ENCODE data around the gene OLA1. TPM values are rescaled to one million over a fixed set of nuclear protein-coding genes. Genes with fewer than 3 reads are reported as not detected.

Gene OLA1
- total RNA-seq, 2 donors from 2014 or later = 127 to 181 TPM

DNA sequence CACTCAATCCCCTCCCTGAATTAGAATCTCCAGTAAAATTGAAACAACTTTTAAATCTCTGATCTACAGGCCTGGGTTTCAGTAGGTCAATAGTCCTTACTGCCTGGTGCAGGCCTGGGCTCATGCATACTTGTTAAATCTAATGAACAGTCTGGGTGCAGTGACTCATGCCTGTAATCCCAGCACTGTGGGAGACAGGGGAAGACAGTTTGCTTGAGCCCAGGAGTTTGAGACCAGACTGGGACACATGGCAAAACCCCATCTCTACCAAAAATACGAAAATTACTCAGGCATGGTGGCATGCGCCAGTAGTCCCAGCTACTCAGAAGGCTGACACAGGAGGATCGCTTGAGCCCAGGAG, 188.5 kb downstream of the OLA1 start:
- Histone ChIP-seq H3K4me3 (ENCODE audit: low read length) (peak overlapping the region; percentile 50), H3K27me3 (ENCODE audit: control insufficient read depth, insufficient read depth, low read length, poor library complexity, severe bottlenecking) (no peaks in the 10 kb centered on the region), H3K27ac (ENCODE audit: low read depth, low read length) (no peak overlapping the region), H3K4me1 (ENCODE audit: control insufficient read depth, insufficient read depth, low read length) (peaks cover 15% of the 10 kb centered on the region), H3K9ac (ENCODE audit: extremely low read depth, low read length, poor library complexity, severe bottlenecking) (no peak overlapping the region), H3K9me3 (ENCODE audit: control insufficient read depth, low read length) (peaks cover 20% of the 10 kb centered on the region), H3K36me3 (ENCODE audit: control insufficient read depth, insufficient read depth, low read length) (no peaks in the 10 kb centered on the region)
- H3K27me3 Mint-ChIP-seq (ENCODE audit: insufficient read depth) = no peaks in the 10 kb centered on the region
- TF ChIP-seq, protein P1, sequence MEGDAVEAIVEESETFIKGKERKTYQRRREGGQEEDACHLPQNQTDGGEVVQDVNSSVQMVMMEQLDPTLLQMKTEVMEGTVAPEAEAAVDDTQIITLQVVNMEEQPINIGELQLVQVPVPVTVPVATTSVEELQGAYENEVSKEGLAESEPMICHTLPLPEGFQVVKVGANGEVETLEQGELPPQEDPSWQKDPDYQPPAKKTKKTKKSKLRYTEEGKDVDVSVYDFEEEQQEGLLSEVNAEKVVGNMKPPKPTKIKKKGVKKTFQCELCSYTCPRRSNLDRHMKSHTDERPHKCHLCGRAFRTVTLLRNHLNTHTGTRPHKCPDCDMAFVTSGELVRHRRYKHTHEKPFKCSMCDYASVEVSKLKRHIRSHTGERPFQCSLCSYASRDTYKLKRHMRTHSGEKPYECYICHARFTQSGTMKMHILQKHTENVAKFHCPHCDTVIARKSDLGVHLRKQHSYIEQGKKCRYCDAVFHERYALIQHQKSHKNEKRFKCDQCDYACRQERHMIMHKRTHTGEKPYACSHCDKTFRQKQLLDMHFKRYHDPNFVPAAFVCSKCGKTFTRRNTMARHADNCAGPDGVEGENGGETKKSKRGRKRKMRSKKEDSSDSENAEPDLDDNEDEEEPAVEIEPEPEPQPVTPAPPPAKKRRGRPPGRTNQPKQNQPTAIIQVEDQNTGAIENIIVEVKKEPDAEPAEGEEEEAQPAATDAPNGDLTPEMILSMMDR (conservative IDR thresholded peaks at IDR 0.05) = no peak
- H3K4me3 Mint-ChIP-seq = no peak overlapping the region
- WGBS, 2 experiments (ENCODE audit: insufficient coverage in 1 of 2, insufficient read length in 1 of 2) = 93 to 97% methylated on average over 3 of the region's 3 CpGs
- DNase-seq = no peak
- H3K4me1 Mint-ChIP-seq = peaks cover 31% of the 10 kb centered on the region
- peaks cover 19% of the 10 kb centered on the region for H3K9me3 Mint-ChIP-seq
- H3K27ac Mint-ChIP-seq = no peak overlapping the region
- H3K36me3 Mint-ChIP-seq (ENCODE audit: low read depth) = peaks cover 4% of the 10 kb centered on the region

DNA sequence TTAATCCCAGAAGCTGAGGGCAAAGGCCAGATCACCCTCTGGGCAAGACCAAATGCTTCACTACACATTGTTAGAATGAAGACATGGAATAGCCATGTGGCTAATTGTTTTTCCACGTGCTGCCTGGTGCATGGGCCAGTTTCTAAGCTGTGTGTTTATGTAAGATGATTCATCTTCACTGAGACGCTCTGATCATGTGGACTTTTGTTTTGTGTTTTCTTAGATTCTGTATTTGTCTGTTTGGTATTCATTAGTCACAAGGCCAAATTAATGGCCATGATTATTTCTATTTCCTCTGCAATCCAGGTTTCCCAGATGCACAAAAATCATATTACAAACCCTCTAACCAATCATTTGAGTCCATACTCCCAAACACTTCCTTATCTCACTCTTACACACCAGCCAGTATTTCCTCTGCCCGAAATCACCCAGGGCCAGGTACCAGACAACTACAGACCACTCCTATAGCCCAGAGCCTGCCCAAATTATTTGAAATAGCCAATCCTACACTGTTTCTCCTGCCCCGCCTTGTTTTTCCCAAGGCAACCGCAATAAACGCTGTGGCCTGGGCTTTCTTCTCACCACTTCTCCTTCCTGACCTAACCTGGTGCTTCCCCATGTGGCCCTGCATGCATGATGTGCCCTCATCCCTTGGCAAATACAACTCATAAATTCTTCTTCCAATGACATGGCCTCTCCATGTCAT, 189.0 kb downstream of the OLA1 start:
- Histone ChIP-seq H3K9ac (ENCODE audit: extremely low read depth, low read length, poor library complexity, severe bottlenecking) (no peak overlapping the region), H3K36me3 (ENCODE audit: control insufficient read depth, insufficient read depth, low read length) (no peaks in the 10 kb centered on the region), H3K9me3 (ENCODE audit: control insufficient read depth, low read length) (peaks cover 20% of the 10 kb centered on the region), H3K4me3 (ENCODE audit: low read length) (peak overlapping the region; percentile 50), H3K27ac (ENCODE audit: low read depth, low read length) (no peak overlapping the region), H3K4me1 (ENCODE audit: control insufficient read depth, insufficient read depth, low read length) (peaks cover 15% of the 10 kb centered on the region), H3K27me3 (ENCODE audit: control insufficient read depth, insufficient read depth, low read length, poor library complexity, severe bottlenecking) (no peaks in the 10 kb centered on the region)
- peaks cover 4% of the 10 kb centered on the region for H3K36me3 Mint-ChIP-seq (ENCODE audit: low read depth)
- no peak overlapping the region for H3K27ac Mint-ChIP-seq
- WGBS, 2 experiments (ENCODE audit: insufficient coverage in 1 of 2, insufficient read length in 1 of 2) = 91 to 95% methylated on average over 4 to 6 of the region's 6 CpGs
- H3K4me3 Mint-ChIP-seq = no peak overlapping the region
- H3K4me1 Mint-ChIP-seq = peaks cover 31% of the 10 kb centered on the region
- TF ChIP-seq, protein P1 (conservative IDR thresholded peaks at IDR 0.05) = no peak
- H3K9me3 Mint-ChIP-seq = peaks cover 19% of the 10 kb centered on the region
- DNase-seq = no peak
- H3K27me3 Mint-ChIP-seq (ENCODE audit: insufficient read depth) = no peaks in the 10 kb centered on the region

DNA sequence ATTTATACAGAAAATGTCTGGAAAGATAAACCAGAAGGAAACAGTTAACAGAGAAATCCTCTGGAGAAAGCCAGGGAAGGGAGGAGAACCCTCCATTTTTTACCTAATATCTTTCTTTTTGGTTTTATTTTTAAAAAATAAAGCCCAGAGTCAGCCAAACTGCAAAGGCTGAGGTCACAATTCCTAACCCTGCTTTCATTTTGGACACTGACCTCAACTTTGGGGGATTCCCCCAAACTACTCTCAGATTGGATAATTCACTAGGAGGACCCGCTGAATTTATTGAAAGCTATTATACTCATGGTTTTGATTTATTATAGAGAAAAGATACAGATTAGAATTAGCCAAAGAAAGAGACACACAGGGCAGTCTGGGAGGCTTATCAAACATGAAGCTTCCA, 189.9 kb downstream of the OLA1 start:
- H3K27ac ChIP-seq (ENCODE audit: low read depth, low read length) = no peak overlapping the region
- peaks cover 19% of the 10 kb centered on the region for H3K9me3 Mint-ChIP-seq
- peaks cover 4% of the 10 kb centered on the region for H3K36me3 Mint-ChIP-seq (ENCODE audit: low read depth)
- H3K9ac ChIP-seq (ENCODE audit: extremely low read depth, low read length, poor library complexity, severe bottlenecking) = no peak overlapping the region
- H3K4me3 ChIP-seq (ENCODE audit: low read length) = peak overlapping the region; percentile 50
- WGBS, 2 experiments (ENCODE audit: insufficient coverage in 1 of 2, insufficient read length in 1 of 2) = 100% methylated on average over 1 of the region's 1 CpG
- DNase-seq = no peak
- H3K27me3 ChIP-seq (ENCODE audit: control insufficient read depth, insufficient read depth, low read length, poor library complexity, severe bottlenecking) = no peaks in the 10 kb centered on the region
- TF ChIP-seq, protein P1 (conservative IDR thresholded peaks at IDR 0.05) = no peak
- H3K9me3 ChIP-seq (ENCODE audit: control insufficient read depth, low read length) = peaks cover 20% of the 10 kb centered on the region
- H3K4me1 Mint-ChIP-seq = peaks cover 34% of the 10 kb centered on the region
- no peaks in the 10 kb centered on the region for H3K27me3 Mint-ChIP-seq (ENCODE audit: insufficient read depth)
- no peaks in the 10 kb centered on the region for H3K36me3 ChIP-seq (ENCODE audit: control insufficient read depth, insufficient read depth, low read length)
- H3K4me1 ChIP-seq (ENCODE audit: control insufficient read depth, insufficient read depth, low read length) = peaks cover 18% of the 10 kb centered on the region
- no peak overlapping the region for H3K4me3 Mint-ChIP-seq
- no peak overlapping the region for H3K27ac Mint-ChIP-seq
